K562 (cell line): Measurements from ENCODE around the gene CTF1. TPM values are rescaled to one million over a fixed set of nuclear protein-coding genes. Genes with fewer than 3 reads are reported as not detected.

Experiments
- ATAC-seq: fragments of 200-7000 bp; cut with Tn5 transposase; 3 replicates; pipeline ENCODE4 v1.9.1; 2020; ENCODE audit warnings: moderate library complexity
- BruUV-seq: library from RNA; stranded (reverse); fragments of 400-500 nt; replicated peaks from 2 replicates; lab custom pipeline; 2021; lab: Mats Ljungman, UMichigan
- CTCF ChIA-PET: fragments of 300-600 bp; formaldehyde crosslinking; extraction: SDS; loops from one replicate; lab custom pipeline; 2021; ENCODE audit warnings: low intra/inter-chr PET ratio; lab: Yijun Ruan, JAX
- POLR2A ChIA-PET: fragments of 300-600, 350-650 bp; sonication (Branson Sonifier 250); formaldehyde crosslinking; extraction: SDS; loops from one replicate; lab custom pipeline; 2021; ENCODE audit warnings: antibody characterized with exemption, inconsistent platforms; lab: Yijun Ruan, JAX
- DNase-seq, 4 experiments: peaks; one replicate each; pipeline versions ENCODE4 v3.0.0 to v3.0.0-alpha.2; 2011 to 2018; ENCODE audit warnings: low spot score in 3 of 4, mixed read lengths in 3 of 4; ENCODE audit errors: extremely low read depth in 1 of 4
- FAIRE-seq: peaks from 2 replicates; lab custom pipeline; 2011; peaks lifted over from hg19 to GRCh38; lab: Jason Lieb, UNC
- H2AFZ ChIP-seq: 2 replicates; pipeline ENCODE4 v1.6.0; 2011; ENCODE audit warnings: low read depth, low read length, control low read depth, inconsistent platforms
- H3K27ac ChIP-seq: fragments of 200-600 bp; 3 replicates; pipeline ENCODE4 v1.8.0; 2011; ENCODE audit warnings: low read depth, mild to moderate bottlenecking, control low read depth, inconsistent platforms, low read length, moderate library complexity, mixed read lengths; ENCODE audit errors: extremely low read depth
- H3K27me3 ChIP-seq, 2 experiments: fragments of 300-600 bp in 1 of 2; 2 replicates in 1 of 2; 3 replicates in 1 of 2; pipeline versions ENCODE4 v1.6.0 to v1.8.0; 2011; ENCODE audit warnings: inconsistent platforms in 2 of 2, low read length in 2 of 2, mild to moderate bottlenecking in 1 of 2, mixed read lengths in 1 of 2, moderate library complexity in 1 of 2; ENCODE audit not compliant: control insufficient read depth in 2 of 2, insufficient read depth in 2 of 2
- H3K36me3 ChIP-seq: fragments of 300-600 bp; 3 replicates; pipeline ENCODE4 v1.8.0; 2011; ENCODE audit warnings: mild to moderate bottlenecking, low read length, inconsistent platforms; ENCODE audit not compliant: control insufficient read depth, insufficient read depth
- H3K4me1 ChIP-seq, 2 experiments: fragments of 200-600 bp in 1 of 2; replicated peaks in 1 of 2; 2 replicates in 1 of 2; 3 replicates in 1 of 2; pipeline versions ENCODE4 v1.5.1 to v1.8.0; 2011; ENCODE audit warnings: inconsistent platforms in 2 of 2, low read length in 2 of 2, mild to moderate bottlenecking in 1 of 2, mixed read lengths in 1 of 2, moderate library complexity in 1 of 2; ENCODE audit not compliant: control insufficient read depth in 2 of 2, insufficient read depth in 2 of 2
- H3K4me2 ChIP-seq: 2 replicates; pipeline ENCODE4 v1.6.1; 2011; ENCODE audit warnings: low read length, control low read depth, inconsistent platforms, mixed read lengths; ENCODE audit not compliant: insufficient read depth
- H3K4me3 ChIP-seq: fragments of 200-600 bp; sonication (generic), shearing (Covaris generic); 2 replicates; pipeline ENCODE4 v1.5.1; 2016; ENCODE audit warnings: control low read depth, inconsistent platforms
- H3K79me2 ChIP-seq: fragments of 200-600 bp; 3 replicates; pipeline ENCODE4 v1.8.0; 2011; ENCODE audit warnings: low read length, inconsistent platforms; ENCODE audit not compliant: control insufficient read depth, insufficient read depth
- H3K9ac ChIP-seq, 2 experiments: 2 replicates each; pipeline versions ENCODE4 v1.6.0 to v1.6.1; 2011; ENCODE audit warnings: low read depth in 2 of 2, low read length in 2 of 2, control low read depth in 1 of 2, inconsistent platforms in 1 of 2, mild to moderate bottlenecking in 1 of 2, mixed read lengths in 1 of 2; ENCODE audit not compliant: insufficient read depth in 1 of 2
- H3K9me1 ChIP-seq: one replicate; pipeline ENCODE4 v1.6.0; 2011; ENCODE audit warnings: inconsistent platforms, mild to moderate bottlenecking, low read length, moderate library complexity; ENCODE audit not compliant: control insufficient read depth, insufficient read depth
- H3K9me3 ChIP-seq: replicated peaks from 2 replicates; pipeline ENCODE4 v1.5.1; 2011; ENCODE audit warnings: low read depth, low read length, inconsistent platforms; ENCODE audit not compliant: control insufficient read depth, insufficient read depth
- H4K20me1 ChIP-seq: replicated peaks from 2 replicates; pipeline ENCODE4 v1.6.1; 2011; ENCODE audit warnings: low read length, inconsistent platforms, mixed read lengths; ENCODE audit not compliant: control insufficient read depth, insufficient read depth
- ARNT ChIP-seq, 2 experiments: fragments of 450-650 bp; IDR thresholded peaks; 2 replicates each; pipeline ENCODE4 v1.6.1; 2016; ENCODE audit warnings: mild to moderate bottlenecking in 1 of 2
- BRD4 ChIP-seq: fragments of 200-600 bp; sonication (generic); IDR thresholded peaks from 2 replicates; pipeline ENCODE4 v1.6.1; 2017; ENCODE audit warnings: inconsistent platforms
- ELF4 ChIP-seq: fragments of 450-650 bp; formaldehyde crosslinking; IDR thresholded peaks from 2 replicates; pipeline ENCODE4 v1.4.0; 2022; ENCODE audit warnings: missing genetic modification characterization
- ERF ChIP-seq: fragments of 450-650 bp; formaldehyde crosslinking; IDR thresholded peaks from 2 replicates; pipeline ENCODE4 v1.4.0; 2020; ENCODE audit warnings: mild to moderate bottlenecking, mixed read lengths
- L3MBTL2 ChIP-seq: fragments of 450-650 bp; IDR thresholded peaks from 2 replicates; pipeline ENCODE4 v1.6.1; 2016; ENCODE audit warnings: mild to moderate bottlenecking, moderate library complexity
- POLR2G ChIP-seq: fragments of 200-400 bp; formaldehyde crosslinking; IDR thresholded peaks from 2 replicates; pipeline ENCODE4 v1.6.1; 2017; ENCODE audit warnings: low read depth, mild to moderate bottlenecking, antibody characterized with exemption, low read length, moderate library complexity
- RHOXF2B ChIP-seq: fragments of 250-450 bp; sonication (Bioruptor Pico); conservative IDR thresholded peaks from 2 replicates; pipeline ENCODE4 v1.5.1; 2021
- SREBF2 ChIP-seq: sonication (generic); formaldehyde crosslinking; IDR thresholded peaks from 2 replicates; pipeline ENCODE4 v1.4.0; 2020; ENCODE audit warnings: mild to moderate bottlenecking, missing genetic modification reagents
- TAF1 ChIP-seq: IDR thresholded peaks from 2 replicates; pipeline ENCODE4 v1.6.1; 2011; ENCODE audit warnings: mild to moderate bottlenecking, low read length, moderate library complexity; ENCODE audit not compliant: insufficient read depth, control insufficient read depth, severe bottlenecking; ENCODE audit errors: extremely low read depth
- ZEB2 ChIP-seq: fragments of 450-650 bp; IDR thresholded peaks from 2 replicates; pipeline ENCODE4 v1.6.1; 2016
- ZNF778 ChIP-seq: fragments of 450-650 bp; formaldehyde crosslinking; IDR thresholded peaks from 2 replicates; pipeline ENCODE4 v1.4.0; 2020; ENCODE audit warnings: mild to moderate bottlenecking, moderate library complexity
- WGBS: fragments of 100-300 bp; shearing (Covaris generic); methylation state at CpG from one replicate; pipeline ENCODE4 v1.1.6; 2016; ENCODE audit warnings: low coverage, mixed read lengths; ENCODE audit not compliant: insufficient coverage; ENCODE audit errors: missing lambda C conversion rate; 5-methylcytosine and 5-hydroxymethylcytosine counted together
- in situ Hi-C: fragments of 300-500 bp; cut with MboI; formaldehyde crosslinking; loops from 4 replicates; pipeline ENCODE4 v1.15.0; 2018; ENCODE audit warnings: inconsistent platforms, mixed read lengths
- intact Hi-C: fragments of 100-400 bp; cut with micrococcal nuclease; formaldehyde crosslinking; loops from 2 replicates; pipeline ENCODE4 v1.14.2; 2022
- polyA plus RNA-seq, 8 experiments: library from polyadenylated mRNA; depleted of rRNA in 4 of 8; stranded (reverse) in 5 of 8; unstranded in 3 of 8; fragments of >200 nt; fragmentation: Nextera tagmentation in 2 of 8; fragmentation: Illumina TruSeq in 1 of 8; extraction: Ambion mirVana in 2 of 8; extraction: Trizol in 1 of 8; gene quantifications; 2 replicates each; pipeline versions ENCODE4 v1.2.1 to v1.2.3, GENCODE V29; 2011 to 2014; ENCODE audit warnings: inconsistent platforms in 1 of 8, missing spikeins in 1 of 8
- total RNA-seq, 7 experiments: library from RNA; depleted of rRNA in 6 of 7; stranded (reverse); fragments of >200 nt in 6 of 7; fragmentation: Illumina TruSeq in 2 of 7; extraction: Trizol in 2 of 7; gene quantifications; 2 replicates each; pipeline versions ENCODE4 v1.2.1 to v1.2.3, GENCODE V29; 2011 to 2021; ENCODE audit warnings: low replicate concordance in 1 of 7
- TF ChIP-seq, protein P1 (sequence below): fragments of 450-650 bp; IDR thresholded peaks from 2 replicates; pipeline ENCODE4 v1.6.1; 2016; ENCODE audit warnings: antibody characterized with exemption
- TF ChIP-seq, protein P2 (sequence below): fragments of 450-650 bp; formaldehyde crosslinking; IDR thresholded peaks from 2 replicates; pipeline ENCODE4 v1.4.0; 2022; ENCODE audit warnings: mild to moderate bottlenecking, moderate library complexity
- TF ChIP-seq, protein P3 (sequence below): fragments of 450-650 bp; IDR thresholded peaks from 2 replicates; pipeline ENCODE4 v1.6.1; 2017; ENCODE audit warnings: mild to moderate bottlenecking, moderate library complexity
- TF ChIP-seq, protein P4 (sequence below): IDR thresholded peaks from 2 replicates; pipeline ENCODE4 v1.6.1; 2011; ENCODE audit not compliant: insufficient read length; ENCODE audit errors: extremely low read depth

The CTF1 gene
- total and polyA plus RNA-seq, 9 of the 15 experiments (the other 6 are each of a cell fraction or from before 2014, with no cell fraction given), result 0.24 to 2.5 (median 0.44) TPM

DNA sequence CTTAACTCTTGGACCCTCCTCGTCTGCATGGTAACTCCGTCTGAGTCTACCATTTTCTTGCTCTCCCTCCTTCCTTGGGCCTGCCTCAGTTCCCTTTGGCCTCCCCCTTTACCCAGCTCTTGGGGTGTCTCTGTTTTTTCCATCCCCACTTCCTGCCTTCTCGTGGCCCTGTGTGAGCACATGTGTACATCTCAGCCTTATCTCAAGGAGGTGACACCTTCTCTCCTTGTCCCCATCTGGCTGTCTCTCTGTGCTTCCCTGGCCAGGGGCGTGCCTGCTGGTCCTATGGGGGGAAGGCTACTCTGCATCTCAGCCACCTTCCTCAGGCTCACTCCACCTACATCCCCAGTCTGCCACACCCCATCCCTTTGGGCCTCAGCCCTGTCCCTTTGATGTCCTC is 6.6 kb downstream of the CTF1 start:
- CTCF ChIA-PET, result interaction anchor here (0.6 to 0.8 kb wide), 2 partner anchors 40 to 58 kb away, joined by 5 read pairs; no protein-coding TSS in a partner anchor
- no peak for TF ChIP-seq RHOXF2B (CRISPR knock-in tag)
- TF ChIP-seq TAF1, result peak; percentile 6
- TF ChIP-seq ZNF778, result no peak
- TF ChIP-seq, protein P1, sequence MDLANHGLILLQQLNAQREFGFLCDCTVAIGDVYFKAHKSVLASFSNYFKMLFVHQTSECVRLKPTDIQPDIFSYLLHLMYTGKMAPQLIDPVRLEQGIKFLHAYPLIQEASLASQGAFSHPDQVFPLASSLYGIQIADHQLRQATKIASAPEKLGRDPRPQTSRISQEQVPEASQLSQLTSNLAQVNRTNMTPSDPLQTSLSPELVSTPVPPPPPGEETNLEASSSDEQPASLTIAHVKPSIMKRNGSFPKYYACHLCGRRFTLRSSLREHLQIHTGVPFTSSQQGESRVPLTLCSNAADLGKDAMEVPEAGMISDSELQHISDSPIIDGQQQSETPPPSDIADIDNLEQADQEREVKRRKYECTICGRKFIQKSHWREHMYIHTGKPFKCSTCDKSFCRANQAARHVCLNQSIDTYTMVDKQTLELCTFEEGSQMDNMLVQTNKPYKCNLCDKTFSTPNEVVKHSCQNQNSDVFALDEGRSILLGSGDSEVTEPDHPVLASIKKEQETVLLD, result 0 out of 2 replicates have a peak, but pooled peaks have one; percentile 19
- TF ChIP-seq, protein P2, sequence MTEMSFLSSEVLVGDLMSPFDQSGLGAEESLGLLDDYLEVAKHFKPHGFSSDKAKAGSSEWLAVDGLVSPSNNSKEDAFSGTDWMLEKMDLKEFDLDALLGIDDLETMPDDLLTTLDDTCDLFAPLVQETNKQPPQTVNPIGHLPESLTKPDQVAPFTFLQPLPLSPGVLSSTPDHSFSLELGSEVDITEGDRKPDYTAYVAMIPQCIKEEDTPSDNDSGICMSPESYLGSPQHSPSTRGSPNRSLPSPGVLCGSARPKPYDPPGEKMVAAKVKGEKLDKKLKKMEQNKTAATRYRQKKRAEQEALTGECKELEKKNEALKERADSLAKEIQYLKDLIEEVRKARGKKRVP (CRISPR knock-in tag), result no peak
- TF ChIP-seq POLR2G, result no peak
- TF ChIP-seq ERF, result no peak
- TF ChIP-seq, protein P3, sequence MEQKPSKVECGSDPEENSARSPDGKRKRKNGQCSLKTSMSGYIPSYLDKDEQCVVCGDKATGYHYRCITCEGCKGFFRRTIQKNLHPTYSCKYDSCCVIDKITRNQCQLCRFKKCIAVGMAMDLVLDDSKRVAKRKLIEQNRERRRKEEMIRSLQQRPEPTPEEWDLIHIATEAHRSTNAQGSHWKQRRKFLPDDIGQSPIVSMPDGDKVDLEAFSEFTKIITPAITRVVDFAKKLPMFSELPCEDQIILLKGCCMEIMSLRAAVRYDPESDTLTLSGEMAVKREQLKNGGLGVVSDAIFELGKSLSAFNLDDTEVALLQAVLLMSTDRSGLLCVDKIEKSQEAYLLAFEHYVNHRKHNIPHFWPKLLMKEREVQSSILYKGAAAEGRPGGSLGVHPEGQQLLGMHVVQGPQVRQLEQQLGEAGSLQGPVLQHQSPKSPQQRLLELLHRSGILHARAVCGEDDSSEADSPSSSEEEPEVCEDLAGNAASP, result no peak
- TF ChIP-seq BRD4, result no peak
- no peak for TF ChIP-seq ARNT (IDR thresholded peaks at IDR 0.05)
- TF ChIP-seq, protein P4, sequence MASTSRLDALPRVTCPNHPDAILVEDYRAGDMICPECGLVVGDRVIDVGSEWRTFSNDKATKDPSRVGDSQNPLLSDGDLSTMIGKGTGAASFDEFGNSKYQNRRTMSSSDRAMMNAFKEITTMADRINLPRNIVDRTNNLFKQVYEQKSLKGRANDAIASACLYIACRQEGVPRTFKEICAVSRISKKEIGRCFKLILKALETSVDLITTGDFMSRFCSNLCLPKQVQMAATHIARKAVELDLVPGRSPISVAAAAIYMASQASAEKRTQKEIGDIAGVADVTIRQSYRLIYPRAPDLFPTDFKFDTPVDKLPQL, result no peak
- TF ChIP-seq SREBF2 (CRISPR knock-in tag), result no peak
- no peak for TF ChIP-seq ELF4 (CRISPR knock-in tag)
- TF ChIP-seq L3MBTL2, result peak; percentile 53; the same call in 1 of the 2 replicates
- 0 out of 2 replicates have a peak, but pooled peaks have one; percentile 46 for TF ChIP-seq ZEB2

More for the DNA sequence above, 6.6 kb downstream of the CTF1 start:
- Histone ChIP-seq H3K27ac (peak overlapping the region; percentile 87), H3K4me2 (peak overlapping the region; percentile 66), H4K20me1 (no peaks in the 10 kb centered on the region), H2AFZ (peak overlapping the region; percentile 75), H3K27me3 (no peaks in the 10 kb centered on the region), H3K9me1 (no peaks in the 10 kb centered on the region), H3K36me3 (no peaks in the 10 kb centered on the region), H3K79me2 (no peaks in the 10 kb centered on the region), H3K9me3 (no peaks in the 10 kb centered on the region), H3K4me1 (peaks cover 25 to 33% of the 10 kb centered on the region in 2 experiments), H3K4me3 (no peak overlapping the region), H3K9ac (peak overlapping the region; percentile 80 to 96; a peak in 3 of 4 replicates)
- DNase-seq (peak; percentile 67 to 77 (median 70)), ATAC-seq (peak; percentile 60), FAIRE-seq (peak; percentile 89)
- intact Hi-C loops (no loop called here), in situ Hi-C loops (loop anchor here (10.0 kb wide), 1 partner anchor 58 kb away; no protein-coding TSS in a partner anchor)
- POLR2A ChIA-PET, result interaction anchor here (0.7 to 1.4 kb wide), 3 partner anchors 10 to 98 kb away, joined by 3 to 5 read pairs (median 3); no protein-coding TSS in a partner anchor
- BruUV-seq, result no TSS peak
- 38% methylated on average over 4 of the region's 4 CpGs for WGBS
